GM19043 (cell line): ENCODE results near the gene PIGR.

ENCODE experiments used
- ATAC-seq: cut with Tn5 transposase; IDR thresholded peaks from one replicate; pipeline ENCODE4 v1.9.1; 2021; ENCODE audit warnings: low read depth; ENCODE audit not compliant: unreplicated experiment

PIGR gene

GRCh38 chr1:206960676-206961386 lies 14.6 kb upstream of the PIGR start:
- ATAC-seq = no peak

- ATAC-seq = no peak
Measured at GRCh38 chr1:206958144-206958543, 11.9 kb upstream of the PIGR start.

- no peak for ATAC-seq
Measured at GRCh38 chr1:206957639-206958038, 11.4 kb upstream of the PIGR start.

DNA sequence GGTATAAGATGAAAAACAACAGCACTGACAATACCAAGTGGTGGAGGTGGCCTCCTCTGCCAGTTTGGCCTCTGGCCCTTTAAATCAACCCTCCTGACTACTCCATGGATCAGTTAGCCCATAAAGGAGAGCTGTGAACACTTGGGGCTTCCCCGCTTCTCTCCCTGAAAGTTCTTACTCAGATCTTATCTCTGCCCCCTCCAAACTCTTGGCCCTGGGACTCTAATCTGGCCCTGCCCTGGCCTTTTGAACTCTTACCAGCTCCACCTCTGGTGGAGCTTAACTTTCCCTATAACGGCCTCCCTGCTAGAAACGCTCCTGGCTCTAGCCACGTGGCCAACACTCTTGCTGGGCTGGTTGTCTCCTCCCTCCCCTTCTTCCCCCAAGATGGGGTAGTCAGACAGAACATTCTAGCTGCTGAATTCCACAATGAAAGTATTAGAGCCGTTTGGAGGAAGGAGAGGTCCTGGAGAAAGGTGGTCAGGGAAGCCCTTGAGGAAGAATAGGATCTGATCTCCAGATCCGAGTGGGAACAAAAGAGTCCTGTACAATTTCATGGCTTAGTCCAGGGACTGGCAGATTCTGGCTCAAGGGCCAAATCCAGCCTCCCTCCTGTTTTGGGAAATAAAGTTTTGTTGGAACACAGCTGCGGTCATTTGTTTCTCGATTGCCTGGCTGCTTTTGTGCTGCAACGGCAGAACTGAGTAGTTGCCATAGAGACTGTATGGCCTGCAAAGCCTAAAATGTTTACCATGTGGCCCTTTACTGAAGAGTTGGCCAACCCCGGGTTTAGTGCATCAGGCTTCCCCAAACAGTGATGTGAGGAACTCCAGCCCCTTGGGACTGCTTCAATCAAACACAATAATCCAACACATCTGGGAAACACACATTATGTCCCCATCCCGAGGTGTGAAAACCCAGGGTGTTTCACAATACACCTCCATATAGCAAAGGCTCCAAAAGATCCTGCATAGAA lies 9.5 kb upstream of the PIGR start:
- no peak for ATAC-seq

GRCh38 chr1:206954459-206955342 lies 8.4 kb upstream of the PIGR start:
- ATAC-seq = no peak

- no peak for ATAC-seq
Measured at GRCh38 chr1:206953626-206954025, 7.4 kb upstream of the PIGR start.

DNA sequence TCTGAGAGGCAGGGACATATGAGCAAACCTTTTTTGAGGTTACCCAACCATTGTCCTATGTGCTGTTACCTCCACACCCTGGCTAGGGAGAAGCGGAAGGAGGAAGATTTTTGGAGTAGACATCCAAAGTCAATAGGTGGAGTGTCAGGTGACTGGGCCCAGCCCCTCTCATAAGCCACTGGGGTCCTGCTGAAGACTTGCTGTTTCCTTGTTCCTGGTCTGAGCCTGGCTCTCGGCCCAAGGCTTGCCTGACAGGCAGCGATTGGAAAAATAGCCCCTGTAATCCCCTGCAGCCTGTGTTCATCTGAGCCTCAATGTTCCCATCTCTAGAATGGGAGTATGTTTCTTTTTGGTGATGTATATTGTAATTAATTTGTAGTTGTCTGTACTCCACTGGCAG lies 6.9 kb upstream of the PIGR start:
- ATAC-seq = no peak

GRCh38 chr1:206952171-206952570 lies 5.9 kb upstream of the PIGR start:
- ATAC-seq = peak; percentile 29

- ATAC-seq = peak; percentile 35
Measured at GRCh38 chr1:206951318-206952100, 5.2 kb upstream of the PIGR start.

- ATAC-seq = no peak
Measured at GRCh38 chr1:206949641-206950040, 3.4 kb upstream of the PIGR start.

GRCh38 chr1:206949208-206949607 lies 2.9 kb upstream of the PIGR start:
- no peak for ATAC-seq

GRCh38 chr1:206947255-206947654 lies 989 bp upstream of the PIGR start:
- ATAC-seq = no peak

DNA sequence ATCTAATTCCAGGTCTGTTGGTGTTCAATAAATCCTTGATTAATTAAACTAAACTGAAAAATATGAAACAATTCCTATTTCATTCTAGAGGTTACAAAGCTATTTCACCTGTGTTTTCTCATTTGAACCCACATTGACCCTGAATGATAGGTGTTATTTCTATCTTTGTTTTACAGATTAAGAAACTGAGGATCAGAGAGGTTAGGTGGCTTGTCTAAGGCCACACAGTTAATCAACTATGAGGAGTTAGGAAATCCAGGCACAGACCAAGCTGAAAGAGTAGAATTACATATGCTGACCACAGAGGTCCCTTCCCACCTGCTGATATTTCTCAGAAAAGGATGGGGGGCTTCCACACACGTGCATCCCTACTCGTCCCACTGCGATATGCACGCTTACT lies 487 bp downstream of the PIGR start:
- no peak for ATAC-seq

DNA sequence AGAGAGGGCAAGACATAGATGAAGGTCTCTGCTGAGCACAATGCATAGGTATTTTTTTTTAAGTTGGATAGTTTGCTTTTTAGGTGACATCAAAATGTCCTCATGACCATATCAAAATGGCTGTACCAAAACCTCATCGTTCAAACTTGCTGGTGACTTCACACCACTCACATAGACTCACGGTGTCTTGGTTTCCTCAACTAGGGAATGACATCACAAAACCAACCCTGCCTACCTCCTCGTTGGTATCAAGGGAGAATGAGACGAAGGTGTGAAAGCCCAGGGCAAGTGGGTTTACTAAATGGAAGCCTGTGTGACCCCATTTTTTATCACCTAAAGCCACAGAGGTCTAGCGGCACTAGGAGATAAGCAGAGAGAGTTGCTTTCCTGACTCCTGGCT lies 1.6 kb downstream of the PIGR start:
- no peak for ATAC-seq

DNA sequence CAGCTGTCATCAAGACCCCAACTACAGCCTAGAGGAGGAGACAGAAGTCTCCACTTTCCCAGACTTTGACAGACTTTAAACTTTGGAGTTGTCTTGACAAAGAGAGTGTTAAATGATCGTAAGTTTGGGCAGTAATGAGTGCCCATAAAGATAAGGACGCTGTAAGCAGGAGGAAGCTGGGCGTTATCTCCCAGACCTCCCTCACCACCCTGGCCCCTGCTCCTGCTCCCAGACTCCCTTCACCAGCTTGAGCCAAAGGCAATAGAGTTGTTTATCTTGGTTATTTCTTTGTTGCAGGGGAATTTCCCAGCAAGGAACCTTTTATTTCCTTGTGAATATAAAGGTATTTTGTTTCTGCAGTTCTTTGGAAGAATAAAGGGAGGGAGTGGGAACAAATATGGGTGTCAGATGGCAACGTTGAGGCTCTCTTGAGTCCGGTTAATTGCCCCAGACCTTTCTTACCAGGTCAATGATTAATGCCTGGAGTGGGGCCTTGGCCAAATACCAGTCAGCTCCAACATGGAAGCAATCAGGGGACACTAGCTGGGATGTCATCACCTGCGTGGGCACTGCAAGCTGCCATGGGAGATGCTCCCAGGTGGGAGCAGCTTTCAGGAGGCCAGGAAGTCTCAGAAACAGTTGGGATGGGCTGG lies 4.4 kb downstream of the PIGR start:
- no peak for ATAC-seq

DNA sequence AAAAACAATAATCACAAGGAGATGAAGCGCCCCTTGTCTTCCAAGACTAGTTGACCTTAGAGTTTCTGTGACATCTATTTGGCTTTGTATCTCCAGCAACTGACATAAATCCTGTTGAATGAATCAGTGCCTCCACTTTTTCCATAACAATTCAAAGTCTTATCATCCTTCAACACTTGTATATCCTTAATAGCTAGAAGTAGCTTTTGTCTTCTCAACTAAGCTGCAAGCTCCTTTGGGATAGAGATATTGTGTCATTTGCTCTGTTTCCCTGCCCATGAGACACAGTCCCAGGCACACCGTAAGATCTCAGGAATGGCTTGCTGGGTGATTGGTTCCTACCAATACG lies 5.7 kb downstream of the PIGR start:
- ATAC-seq = no peak

DNA sequence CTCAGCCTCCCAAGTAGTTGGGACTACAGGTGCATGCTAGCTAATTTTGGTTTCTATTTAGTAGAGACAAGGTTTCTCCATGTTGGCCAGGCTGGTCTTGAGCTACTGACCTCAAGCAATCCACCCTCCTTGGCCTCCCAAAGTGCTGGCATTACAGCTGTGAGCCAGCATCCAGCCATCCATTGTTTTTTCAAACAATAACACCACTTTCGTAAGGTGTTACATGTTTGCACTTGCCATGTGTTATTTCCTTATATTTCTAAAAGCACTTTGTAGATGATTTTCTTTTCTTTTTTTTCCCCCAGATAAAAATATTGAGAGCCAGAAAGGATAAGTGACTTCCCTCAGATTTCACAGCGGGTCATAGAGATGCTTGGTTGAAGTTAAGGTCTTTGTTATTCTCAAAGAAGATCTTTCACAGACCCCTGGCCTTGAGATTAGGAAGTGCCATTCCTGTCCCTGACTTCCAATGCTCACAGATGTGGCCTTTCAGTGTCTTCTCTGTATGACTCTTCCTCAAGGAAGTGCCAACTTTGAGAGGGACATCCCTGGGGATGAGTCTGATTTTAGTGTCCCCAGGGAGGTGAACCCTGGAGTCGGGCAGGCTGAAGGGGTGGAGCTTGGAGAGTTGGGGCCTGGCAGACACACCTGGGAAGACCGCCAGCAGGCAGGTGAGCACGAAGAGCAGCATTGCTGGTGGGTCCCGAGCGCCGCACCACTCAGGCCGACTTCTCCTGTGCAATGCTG lies 6.3 kb downstream of the PIGR start:
- ATAC-seq = no peak

DNA sequence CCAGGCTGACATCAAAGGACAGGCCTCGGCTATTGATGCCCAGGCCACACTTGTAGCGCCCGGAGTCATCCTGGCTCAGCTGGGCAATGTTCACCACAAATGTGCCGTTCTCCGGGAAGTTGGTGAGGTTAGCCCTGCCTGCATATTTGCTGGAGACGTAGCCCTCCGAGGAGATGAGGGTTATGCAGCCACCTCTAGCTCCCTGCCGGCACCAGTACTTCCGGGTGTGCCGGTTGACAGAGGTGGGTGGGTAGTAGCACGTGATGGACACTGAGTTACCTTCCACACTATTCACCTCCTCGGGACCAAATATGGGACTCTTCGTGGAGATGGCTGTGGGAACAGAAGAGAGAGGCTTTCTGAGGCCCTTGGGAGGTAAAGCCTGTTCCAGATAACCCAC lies 7.1 kb downstream of the PIGR start:
- ATAC-seq = no peak

GRCh38 chr1:206937425-206937824 lies 8.8 kb downstream of the PIGR start:
- no peak for ATAC-seq
